ENCODE results near the gene TNFRSF6B.

The TNFRSF6B gene

DNA sequence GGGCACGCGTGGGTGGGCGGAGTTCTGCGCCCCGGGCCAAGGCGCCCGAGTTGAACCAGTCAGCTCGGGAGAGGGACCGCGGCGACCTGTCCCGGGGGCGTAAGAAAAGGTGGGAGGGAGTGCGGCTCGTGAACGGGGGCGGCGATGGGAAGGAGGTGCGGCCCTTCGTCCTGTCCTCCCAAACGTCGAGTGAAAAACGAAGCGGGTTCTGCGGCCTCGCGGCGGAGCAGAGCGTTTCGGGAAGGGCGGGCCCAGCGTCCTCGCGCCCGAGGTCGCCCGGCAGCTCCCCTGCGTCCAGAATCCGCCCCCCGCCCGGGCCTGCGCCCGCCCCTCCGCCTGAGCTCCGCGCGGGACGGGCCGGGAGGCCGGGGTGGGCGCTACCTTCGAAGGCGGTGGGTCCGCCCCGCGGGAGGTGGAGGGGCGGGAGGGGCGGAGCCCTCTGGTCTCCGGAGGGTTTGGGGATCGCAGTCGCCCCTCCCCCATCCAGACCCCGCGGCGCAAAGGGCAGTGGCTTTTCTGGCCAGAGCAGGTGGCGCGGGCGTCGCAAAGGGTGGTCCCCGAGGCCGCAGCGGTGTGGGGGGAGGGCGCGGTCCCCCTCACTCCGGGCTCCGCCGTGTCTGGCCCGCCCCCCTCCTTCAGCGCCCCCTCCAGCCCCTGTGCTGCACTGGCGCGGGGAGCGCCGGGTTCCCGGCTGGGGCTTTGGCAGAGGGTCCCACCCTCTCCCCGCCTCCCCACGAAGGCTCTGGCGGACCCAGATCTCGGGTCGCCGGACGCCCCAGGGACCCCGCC, 44.1 kb upstream of the TNFRSF6B start:
- TF ChIP-seq FOXP2 (optimal IDR thresholded peaks at IDR 0.05; ENCODE audit: borderline replicate concordance, extremely low read depth, extremely low read length, insufficient read depth): no peak

DNA sequence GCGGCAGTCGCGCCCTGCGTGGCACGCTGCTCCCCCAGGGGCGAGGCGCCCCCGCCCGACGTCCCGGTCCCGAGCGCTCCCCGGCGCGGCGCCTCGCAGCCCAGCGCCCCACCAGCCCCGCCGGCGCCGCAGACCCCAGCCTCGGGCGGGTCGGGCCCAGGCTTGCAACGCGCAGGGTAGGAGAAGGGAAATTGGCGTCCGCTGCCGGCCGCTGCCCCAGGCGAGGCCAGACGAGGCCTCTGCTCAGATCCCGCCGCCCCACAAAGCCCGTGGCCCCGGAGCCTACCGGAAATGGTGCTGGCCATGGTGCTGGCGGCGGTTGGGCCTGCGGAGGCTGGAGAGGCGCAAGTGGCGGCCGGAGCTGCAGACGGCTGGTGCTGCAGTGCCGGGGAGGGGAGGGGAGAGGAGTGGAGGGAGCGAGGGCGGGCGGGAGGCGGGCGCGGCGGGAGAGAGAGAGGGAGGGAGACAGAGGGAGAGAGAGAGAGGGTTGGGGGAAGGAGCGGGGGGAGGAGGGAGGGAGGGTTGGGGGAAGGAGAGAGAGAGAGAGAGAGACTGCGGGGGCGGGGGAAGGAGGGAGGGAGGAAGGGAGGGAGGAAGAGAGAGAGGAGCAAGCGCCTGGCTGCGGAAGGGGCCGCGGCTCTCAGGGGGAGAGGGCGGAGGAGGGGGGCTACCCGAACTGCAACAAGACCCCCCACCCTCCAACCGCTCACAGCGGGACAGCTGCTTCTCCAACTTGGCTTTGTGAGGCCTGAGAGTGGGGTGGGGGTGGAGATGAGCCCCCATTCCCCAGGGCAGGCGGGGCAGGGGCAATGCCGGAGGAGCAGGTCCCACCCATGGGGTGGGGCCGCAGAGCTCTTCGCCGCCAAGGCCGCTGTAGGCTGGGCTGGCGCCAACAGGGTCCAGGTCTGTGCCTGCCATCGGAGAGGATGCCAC, 43.1 kb upstream of the TNFRSF6B start, which contains the start of gene STMN3:
Gene STMN3 (minus strand): TSS at position 384 of the 933 bp plus-strand sequence. CDS start 79 bp downstream, at position 305.
- TF ChIP-seq POLR2AphosphoS5 (IDR thresholded peaks at IDR 0.05; ENCODE audit: low read depth, low read length): peak; percentile 63; the same call in 1 of the 2 replicates
- TF ChIP-seq, protein P1, sequence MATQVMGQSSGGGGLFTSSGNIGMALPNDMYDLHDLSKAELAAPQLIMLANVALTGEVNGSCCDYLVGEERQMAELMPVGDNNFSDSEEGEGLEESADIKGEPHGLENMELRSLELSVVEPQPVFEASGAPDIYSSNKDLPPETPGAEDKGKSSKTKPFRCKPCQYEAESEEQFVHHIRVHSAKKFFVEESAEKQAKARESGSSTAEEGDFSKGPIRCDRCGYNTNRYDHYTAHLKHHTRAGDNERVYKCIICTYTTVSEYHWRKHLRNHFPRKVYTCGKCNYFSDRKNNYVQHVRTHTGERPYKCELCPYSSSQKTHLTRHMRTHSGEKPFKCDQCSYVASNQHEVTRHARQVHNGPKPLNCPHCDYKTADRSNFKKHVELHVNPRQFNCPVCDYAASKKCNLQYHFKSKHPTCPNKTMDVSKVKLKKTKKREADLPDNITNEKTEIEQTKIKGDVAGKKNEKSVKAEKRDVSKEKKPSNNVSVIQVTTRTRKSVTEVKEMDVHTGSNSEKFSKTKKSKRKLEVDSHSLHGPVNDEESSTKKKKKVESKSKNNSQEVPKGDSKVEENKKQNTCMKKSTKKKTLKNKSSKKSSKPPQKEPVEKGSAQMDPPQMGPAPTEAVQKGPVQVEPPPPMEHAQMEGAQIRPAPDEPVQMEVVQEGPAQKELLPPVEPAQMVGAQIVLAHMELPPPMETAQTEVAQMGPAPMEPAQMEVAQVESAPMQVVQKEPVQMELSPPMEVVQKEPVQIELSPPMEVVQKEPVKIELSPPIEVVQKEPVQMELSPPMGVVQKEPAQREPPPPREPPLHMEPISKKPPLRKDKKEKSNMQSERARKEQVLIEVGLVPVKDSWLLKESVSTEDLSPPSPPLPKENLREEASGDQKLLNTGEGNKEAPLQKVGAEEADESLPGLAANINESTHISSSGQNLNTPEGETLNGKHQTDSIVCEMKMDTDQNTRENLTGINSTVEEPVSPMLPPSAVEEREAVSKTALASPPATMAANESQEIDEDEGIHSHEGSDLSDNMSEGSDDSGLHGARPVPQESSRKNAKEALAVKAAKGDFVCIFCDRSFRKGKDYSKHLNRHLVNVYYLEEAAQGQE (IDR thresholded peaks at IDR 0.05; ENCODE audit: insufficient read depth in 1 of 2, low read depth in 2 of 2, low read length in 2 of 2): peak; percentile 98 to 99
- peak; percentile 97; the same call in 1 of the 2 replicates for TF ChIP-seq SIN3A (IDR thresholded peaks at IDR 0.05; ENCODE audit: borderline replicate concordance, insufficient read depth, low read length)
- peak; percentile 56 for TF ChIP-seq FOXP2 (optimal IDR thresholded peaks at IDR 0.05; ENCODE audit: borderline replicate concordance, extremely low read depth, extremely low read length, insufficient read depth)
- TF ChIP-seq TAF1 (IDR thresholded peaks at IDR 0.05; ENCODE audit: borderline replicate concordance, insufficient read depth, low read length): peak; percentile 75

DNA sequence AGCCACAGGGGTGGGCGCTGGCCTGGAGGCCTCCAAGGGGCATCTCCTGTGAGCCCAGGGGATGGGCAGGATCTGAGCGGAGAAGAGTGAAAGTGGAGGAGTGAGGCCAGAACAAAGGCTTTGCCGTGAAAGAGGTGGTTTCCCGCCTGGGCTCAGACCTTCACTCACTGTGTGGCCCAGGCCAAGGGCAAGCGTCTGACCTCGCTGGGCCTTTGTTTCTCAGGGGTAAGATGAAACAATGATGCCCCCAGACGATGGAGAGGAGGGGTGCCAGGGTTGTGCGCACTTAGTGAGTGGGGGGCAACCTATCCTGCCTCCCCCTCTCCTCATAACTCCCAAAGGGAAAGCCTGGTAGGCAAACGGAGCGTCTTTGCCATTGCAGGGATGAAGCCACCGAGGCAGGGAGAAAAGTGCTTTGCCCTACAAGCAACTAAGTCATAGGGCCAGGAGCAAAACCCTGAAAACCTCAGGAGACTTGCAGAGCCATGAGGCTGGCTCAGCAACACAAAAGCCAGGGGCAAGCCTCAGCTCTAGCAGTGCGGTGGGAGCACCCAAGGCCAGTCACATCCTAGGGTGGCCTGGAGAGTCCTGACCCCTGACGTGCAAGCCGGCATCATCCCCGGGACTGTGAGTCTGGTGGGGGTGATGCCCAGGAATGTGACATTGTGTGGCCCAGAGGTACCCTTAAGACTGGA, 42.3 kb upstream of the TNFRSF6B start:
- TF ChIP-seq, protein P1 (IDR thresholded peaks at IDR 0.05; ENCODE audit: insufficient read depth in 1 of 2, low read depth in 2 of 2, low read length in 2 of 2): no peak
- TF ChIP-seq TAF1 (IDR thresholded peaks at IDR 0.05; ENCODE audit: borderline replicate concordance, insufficient read depth, low read length): no peak
- no peak for TF ChIP-seq FOXP2 (optimal IDR thresholded peaks at IDR 0.05; ENCODE audit: borderline replicate concordance, extremely low read depth, extremely low read length, insufficient read depth)
- no peak for TF ChIP-seq POLR2AphosphoS5 (IDR thresholded peaks at IDR 0.05; ENCODE audit: low read depth, low read length)
- TF ChIP-seq SIN3A (IDR thresholded peaks at IDR 0.05; ENCODE audit: borderline replicate concordance, insufficient read depth, low read length): no peak

DNA sequence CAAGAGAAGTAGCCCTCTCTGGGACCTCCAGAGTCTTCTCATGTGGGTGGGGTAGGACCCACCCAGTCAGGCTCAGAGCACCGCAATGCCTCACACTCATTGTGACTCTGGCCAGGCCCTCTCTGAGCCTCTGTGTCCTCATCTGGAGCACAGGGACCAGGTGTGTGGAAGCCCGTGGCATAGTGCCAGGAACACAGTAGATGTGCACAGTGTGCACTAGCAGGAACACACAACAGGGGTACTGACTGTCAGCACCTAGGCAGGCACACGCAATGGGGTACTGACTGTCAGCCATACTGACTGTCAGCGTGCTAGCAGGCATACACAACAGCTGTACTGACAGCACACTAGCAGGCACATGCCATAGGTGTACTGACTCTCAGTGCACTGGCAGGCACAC, 41.2 kb upstream of the TNFRSF6B start:
- TF ChIP-seq FOXP2 (optimal IDR thresholded peaks at IDR 0.05; ENCODE audit: borderline replicate concordance, extremely low read depth, extremely low read length, insufficient read depth) (no peak), SIN3A (IDR thresholded peaks at IDR 0.05; ENCODE audit: borderline replicate concordance, insufficient read depth, low read length) (no peak), TAF1 (IDR thresholded peaks at IDR 0.05; ENCODE audit: borderline replicate concordance, insufficient read depth, low read length) (no peak), POLR2AphosphoS5 (IDR thresholded peaks at IDR 0.05; ENCODE audit: low read depth, low read length) (no peak)
- TF ChIP-seq, protein P1 (IDR thresholded peaks at IDR 0.05; ENCODE audit: insufficient read depth in 1 of 2, low read depth in 2 of 2, low read length in 2 of 2): no peak

DNA sequence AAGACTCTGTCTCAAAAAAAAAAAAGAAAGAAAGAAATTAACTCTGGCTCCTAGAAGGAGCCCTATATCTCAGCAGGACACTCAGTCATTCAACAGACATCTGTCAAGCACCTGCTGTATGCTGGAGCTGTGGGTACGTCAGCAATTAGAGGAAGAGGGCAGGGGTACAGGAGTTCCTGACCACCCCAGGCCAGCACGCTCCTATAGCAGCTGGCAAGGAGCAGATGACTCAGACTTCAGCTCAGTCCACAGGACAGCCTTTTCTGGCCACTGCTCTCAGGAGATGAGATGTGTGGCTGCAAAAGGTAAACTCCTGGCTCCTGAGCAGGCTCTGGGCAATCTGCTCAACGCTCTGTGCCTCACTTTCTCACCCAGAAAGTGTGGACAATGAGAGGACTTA, 40.0 kb upstream of the TNFRSF6B start:
- TF ChIP-seq, protein P1 (IDR thresholded peaks at IDR 0.05; ENCODE audit: insufficient read depth in 1 of 2, low read depth in 2 of 2, low read length in 2 of 2): no peak
- TF ChIP-seq SIN3A (IDR thresholded peaks at IDR 0.05; ENCODE audit: borderline replicate concordance, insufficient read depth, low read length): no peak
- no peak for TF ChIP-seq TAF1 (IDR thresholded peaks at IDR 0.05; ENCODE audit: borderline replicate concordance, insufficient read depth, low read length)
- no peak for TF ChIP-seq FOXP2 (optimal IDR thresholded peaks at IDR 0.05; ENCODE audit: borderline replicate concordance, extremely low read depth, extremely low read length, insufficient read depth)
- TF ChIP-seq POLR2AphosphoS5 (IDR thresholded peaks at IDR 0.05; ENCODE audit: low read depth, low read length): no peak

Measured in PFSK-1 (cell line).